ENCODE results near the gene TULP3.
"Not testable (repeated sequence)": the region's sequence is repeated elsewhere in the genome, so short reads cannot be mapped to it uniquely, and the experiment has no call there.

TULP3 gene

DNA sequence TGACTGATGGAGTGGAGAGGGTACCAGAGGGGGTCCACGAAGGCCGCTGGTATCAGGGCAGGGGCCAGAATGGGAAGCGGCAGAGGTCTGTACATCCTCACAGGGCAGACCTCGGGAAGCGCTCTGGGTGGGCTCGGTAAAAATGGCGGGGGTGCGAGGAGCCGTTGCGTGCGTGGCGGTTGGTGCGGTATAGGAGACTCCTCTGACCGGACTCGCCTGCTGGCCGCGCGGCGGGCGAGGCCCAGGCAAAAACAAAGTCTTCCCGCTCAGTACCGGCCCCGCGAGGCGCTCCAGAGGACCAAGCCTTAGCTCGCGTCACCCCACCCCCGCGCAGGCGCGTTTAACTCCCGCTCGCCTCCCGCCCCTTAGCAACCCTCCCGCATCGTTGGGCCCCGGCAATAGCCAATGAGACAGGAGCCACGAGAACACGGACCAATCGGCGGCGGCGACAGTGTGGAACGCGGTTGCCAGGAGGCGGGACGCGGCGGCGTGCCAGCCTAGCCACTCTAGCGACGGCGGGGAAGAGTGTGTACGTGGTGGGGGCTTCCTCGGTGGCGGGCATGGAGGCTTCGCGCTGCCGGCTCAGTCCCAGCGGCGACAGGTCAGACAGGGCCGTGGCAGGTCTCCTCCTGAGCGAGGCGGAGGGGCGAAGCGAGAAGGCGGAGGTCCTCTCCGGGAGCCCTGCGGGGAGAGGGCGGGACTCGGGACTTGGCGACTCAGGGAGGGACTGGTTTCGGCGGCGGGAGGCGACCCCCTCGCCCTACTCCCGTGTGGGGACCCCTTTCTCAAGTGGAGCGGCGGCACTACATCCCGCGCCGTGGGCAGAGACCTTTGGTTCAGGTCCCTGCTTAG is at the start of gene TULP3:
Gene TULP3 (plus strand): TSS at position 504 of the 852 bp plus-strand sequence. CDS start 57 bp downstream, at position 561.
- DNase-seq (ENCODE audit: low spot score) = peak; percentile 87

GRCh38 chr12:2841056-2841650 is 49.5 kb upstream of the TULP3 start:
- DNase-seq (ENCODE audit: low spot score) = no peak

GRCh38 chr12:2842948-2843347 is 47.7 kb upstream of the TULP3 start:
- DNase-seq (ENCODE audit: low spot score) = peak; percentile 28

DNA sequence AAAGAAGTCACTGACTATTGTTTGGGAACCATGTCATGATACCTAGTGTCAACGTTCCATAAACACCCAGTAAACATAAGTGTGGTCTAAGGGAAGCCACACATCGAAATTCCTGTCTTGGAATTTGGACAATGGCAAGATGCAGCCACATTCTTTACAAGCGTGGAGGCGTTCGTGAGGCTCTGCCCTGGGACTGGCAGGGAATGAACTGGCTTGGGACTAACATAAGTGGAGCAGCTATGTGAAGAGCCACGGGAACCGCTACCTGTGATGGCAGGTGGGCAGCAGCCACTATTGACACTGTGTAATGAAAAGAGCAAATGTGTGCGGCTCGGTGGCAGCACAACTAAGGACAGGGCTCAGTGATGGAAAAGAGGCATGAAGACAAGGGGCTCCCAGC is 45.9 kb upstream of the TULP3 start:
- no peak for DNase-seq (ENCODE audit: low spot score)

- no peak for DNase-seq (ENCODE audit: low spot score)
These were observed 45.4 kb upstream of the TULP3 start for GRCh38 chr12:2845280-2845679.

DNA sequence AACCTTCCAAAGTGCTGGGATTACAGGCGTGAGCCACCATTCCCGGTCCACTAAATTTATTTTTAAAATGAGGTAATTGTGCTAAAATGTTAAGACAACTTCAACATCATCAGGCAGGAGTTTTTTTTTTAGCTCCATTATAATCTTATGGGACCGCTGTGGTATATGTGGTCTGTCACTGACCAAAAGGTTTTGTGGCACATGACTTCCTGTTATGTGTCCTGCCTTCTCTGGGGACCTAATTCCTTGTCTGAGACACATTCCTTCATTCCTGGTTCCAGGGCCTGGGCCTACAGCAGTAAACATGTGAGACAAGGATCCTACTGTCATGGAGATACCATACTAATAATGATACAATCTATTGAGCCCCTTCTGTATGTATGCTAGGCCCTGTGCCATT is 38.8 kb upstream of the TULP3 start:
- DNase-seq (ENCODE audit: low spot score) = no peak

GRCh38 chr12:2853626-2854025 is 37.1 kb upstream of the TULP3 start:
- DNase-seq (ENCODE audit: low spot score) = peak; percentile 89

DNA sequence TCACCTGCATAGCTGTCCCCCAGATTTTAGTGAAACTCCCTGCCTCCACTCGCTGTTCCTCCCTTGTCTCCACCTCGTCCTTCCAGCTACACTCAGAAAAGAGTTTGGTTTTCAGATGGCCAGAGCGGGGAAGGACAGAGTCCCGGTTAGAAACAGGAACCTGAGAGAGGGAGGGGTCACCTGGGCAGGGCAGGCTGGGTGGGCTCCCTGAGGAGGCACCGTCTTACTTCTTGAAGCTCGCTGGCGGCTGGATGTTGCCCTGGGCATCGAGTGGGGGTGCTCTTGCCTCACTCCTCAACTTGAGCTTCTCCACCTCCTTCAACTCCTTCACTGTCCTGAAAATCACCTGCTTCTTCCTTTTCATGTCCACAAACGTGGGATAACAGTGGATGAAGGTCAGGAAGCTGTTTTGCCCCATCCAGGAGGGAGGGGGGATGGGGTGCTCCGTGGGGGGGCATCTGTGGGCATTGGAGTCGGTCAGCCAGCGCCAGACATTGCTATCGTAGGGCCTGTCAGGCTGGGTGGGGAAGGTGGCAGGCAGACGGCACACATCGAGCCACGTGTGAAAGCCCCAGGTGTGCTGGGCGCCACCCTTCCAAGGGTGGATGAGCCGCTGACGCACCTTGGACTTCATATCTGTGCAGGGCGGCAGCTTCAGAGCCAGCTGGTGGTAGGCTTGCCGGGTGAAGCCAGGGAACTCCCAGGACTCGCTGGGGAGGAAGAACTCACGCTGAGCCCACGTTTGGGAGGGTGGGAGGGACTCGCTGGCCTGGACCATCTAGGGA is 35.8 kb upstream of the TULP3 start:
- no peak for DNase-seq (ENCODE audit: low spot score)

DNA sequence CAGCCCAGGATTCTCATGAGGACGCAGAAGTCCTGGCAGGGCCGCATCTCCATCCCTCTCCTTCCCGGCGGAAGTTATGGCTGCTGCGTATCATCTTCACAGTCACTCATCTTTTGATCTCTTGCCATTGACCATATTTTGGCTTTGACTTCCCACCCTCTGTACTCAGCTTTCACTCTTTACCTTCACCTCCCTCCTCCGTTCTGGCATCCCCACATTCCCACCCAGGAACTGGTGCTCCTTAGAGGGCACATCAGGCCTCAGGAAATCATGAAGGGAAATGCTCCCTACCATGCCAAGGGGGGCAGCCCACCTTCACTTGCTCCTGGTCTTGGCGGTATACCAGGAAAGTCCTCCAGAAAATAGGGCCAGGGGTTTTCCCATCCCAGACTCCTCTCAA is 35.1 kb upstream of the TULP3 start:
- DNase-seq (ENCODE audit: low spot score) = no peak

GRCh38 chr12:2856051-2856450 is 34.6 kb upstream of the TULP3 start:
- no peak for DNase-seq (ENCODE audit: low spot score)

GRCh38 chr12:2857021-2857431 is 33.7 kb upstream of the TULP3 start, which contains the start of gene TEX52:
TEX52 (minus strand) TSS chr12:2857039; CDS start chr12:2857026, 13 bp downstream.
- no peak for DNase-seq (ENCODE audit: low spot score)

GRCh38 chr12:2857576-2857975 is 33.1 kb upstream of the TULP3 start:
- DNase-seq (ENCODE audit: low spot score) = no peak

DNA sequence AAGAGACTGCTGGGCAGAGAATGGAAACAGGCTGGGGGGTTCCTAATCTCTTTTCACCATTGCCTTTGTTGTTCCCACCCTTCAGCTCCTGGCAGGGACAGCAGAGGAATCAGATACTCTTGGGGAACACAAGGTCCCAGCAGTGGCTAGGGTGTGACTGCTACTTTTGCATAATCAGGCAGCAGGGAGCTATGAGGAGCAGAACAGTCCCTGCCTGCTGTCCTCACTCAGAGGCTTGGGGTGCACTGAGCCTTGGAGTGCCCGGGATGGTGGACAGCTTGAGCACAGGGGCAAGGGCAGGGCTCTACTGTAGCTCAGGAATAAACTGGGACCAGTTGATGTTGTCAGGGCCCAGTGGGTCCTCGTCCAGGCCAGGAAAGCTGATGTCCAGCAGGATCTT is 32.4 kb upstream of the TULP3 start:
- no peak for DNase-seq (ENCODE audit: low spot score)

GRCh38 chr12:2858944-2859421 is 31.7 kb upstream of the TULP3 start:
- DNase-seq (ENCODE audit: low spot score) = no peak

DNA sequence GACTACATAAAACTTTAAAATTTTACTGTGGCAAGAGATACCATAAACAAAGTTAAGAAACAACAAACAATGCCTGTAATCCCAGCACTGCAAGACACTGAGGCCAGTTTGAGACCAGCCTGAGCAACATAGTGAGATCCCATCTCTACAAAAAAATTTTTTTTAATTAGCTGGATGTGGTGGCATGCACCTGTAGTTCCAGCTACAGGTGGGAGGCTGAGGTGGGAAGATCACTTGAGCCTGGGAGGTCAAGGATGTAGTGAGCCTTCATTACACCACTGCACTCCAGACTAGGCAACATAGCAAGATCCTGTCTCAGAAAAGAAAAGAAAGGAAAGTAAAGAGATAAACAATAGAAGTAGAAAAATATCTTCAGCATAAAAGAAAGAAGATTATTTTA is 30.5 kb upstream of the TULP3 start:
- no peak for DNase-seq (ENCODE audit: low spot score)

DNA sequence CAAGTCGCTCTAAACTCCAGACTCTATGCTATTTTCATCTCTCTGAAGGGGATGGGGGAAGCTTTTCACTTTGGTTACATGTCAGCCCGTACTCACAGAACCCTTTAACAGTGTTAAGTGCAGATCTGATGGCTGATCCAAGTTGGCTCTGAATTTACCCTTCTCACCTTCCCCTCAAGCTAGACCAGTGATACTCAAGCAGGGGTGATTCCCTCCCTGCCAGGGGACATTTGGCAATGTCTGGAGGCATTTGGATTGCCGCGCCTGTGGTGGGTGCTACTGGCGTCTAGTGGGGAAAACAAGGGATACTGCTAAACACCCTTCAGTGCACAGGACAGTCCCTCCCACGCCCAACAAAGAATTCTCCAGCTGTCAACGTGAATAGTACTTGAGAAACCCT is 27.8 kb upstream of the TULP3 start:
- DNase-seq (ENCODE audit: low spot score) = no peak

GRCh38 chr12:2863402-2863801 is 27.3 kb upstream of the TULP3 start:
- not testable (repeated sequence) for DNase-seq (ENCODE audit: low spot score)

DNA sequence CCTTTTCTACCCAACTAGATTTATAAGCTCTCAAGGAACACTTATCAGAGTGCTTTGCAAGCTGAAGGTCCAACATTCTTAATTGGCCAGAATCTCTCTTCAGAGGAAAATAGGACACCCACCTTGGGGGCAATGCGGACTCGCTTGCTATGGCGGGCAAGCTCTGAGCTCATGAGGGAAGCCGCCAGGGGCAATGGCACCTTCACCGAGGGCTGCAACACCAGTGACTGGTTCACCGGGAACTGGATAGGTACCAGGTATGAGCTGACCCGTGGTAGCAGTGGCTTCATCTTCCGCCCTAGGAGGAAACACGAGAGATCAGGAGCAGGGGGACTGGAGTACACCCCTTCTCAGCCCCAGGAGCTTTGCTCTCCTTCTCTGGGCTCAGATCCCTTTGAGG is 26.5 kb upstream of the TULP3 start:
- no peak for DNase-seq (ENCODE audit: low spot score)

- DNase-seq (ENCODE audit: low spot score) = not testable (repeated sequence)
These were observed 21.6 kb upstream of the TULP3 start for GRCh38 chr12:2868986-2869632.

GRCh38 chr12:2876431-2877046 is 14.2 kb upstream of the TULP3 start:
- DNase-seq (ENCODE audit: low spot score) = no peak

Measured in COLO829 (cell line).